Colon (tissue), 2 donors: ENCODE results near the gene NEURL4.

Source experiments
- FAIRE-seq: peaks from 2 replicates; lab custom pipeline; 2012; peaks lifted over from hg19 to GRCh38; lab: Jason Lieb, UNC
- donor health status: control.
- donor health status: control.

NEURL4 gene

GRCh38 chr17:7304179-7304578 lies 25.0 kb downstream of the NEURL4 start:
- FAIRE-seq, result no peak

GRCh38 chr17:7296189-7296861 lies 32.8 kb downstream of the NEURL4 start:
- FAIRE-seq, result no peak

DNA sequence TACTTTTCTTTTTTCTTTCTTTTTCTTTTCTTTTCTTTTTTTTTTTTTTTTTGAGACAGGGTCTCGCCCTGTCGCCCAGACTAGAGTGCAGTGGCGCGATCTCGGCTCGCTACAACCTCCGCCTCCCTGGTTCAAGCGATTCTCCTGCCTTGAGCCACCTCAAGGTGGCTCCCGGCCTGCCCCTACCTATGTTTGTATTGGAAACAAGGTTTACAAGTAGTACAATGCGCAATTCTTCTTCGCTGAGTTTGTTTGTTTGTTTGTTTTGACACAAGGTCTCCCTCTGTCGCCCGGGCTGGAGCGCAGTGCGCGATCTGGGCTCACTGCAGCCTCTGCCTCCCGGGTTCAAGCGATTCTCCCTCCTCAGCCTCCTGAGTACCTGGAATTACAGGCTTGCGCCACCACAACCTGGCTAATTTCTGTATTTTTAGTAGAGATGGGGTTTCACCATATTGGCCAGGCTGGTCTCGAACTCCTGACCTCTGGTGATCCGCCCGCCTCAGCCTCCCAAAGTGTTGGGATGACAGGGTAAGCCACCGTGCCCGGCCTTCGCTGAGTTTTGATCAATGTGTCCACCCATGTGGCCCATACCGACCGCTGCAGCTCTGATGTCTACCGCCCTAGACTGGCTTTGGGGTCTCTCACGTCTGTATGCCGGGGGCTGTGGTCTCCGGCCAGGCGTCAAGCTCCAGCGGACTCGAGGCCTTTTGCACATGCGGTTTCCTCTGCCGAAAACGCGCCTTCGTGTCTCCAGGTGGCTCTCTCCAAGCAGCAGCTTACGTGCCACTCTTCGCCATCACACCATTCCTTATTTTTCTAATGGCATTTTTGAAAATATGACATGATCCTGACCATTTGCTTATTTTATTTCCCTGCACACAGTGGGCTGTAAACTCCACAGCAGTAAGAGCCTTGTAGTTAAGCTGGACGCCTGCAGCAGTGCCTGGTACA lies 33.6 kb downstream of the NEURL4 start:
- FAIRE-seq, result no peak

DNA sequence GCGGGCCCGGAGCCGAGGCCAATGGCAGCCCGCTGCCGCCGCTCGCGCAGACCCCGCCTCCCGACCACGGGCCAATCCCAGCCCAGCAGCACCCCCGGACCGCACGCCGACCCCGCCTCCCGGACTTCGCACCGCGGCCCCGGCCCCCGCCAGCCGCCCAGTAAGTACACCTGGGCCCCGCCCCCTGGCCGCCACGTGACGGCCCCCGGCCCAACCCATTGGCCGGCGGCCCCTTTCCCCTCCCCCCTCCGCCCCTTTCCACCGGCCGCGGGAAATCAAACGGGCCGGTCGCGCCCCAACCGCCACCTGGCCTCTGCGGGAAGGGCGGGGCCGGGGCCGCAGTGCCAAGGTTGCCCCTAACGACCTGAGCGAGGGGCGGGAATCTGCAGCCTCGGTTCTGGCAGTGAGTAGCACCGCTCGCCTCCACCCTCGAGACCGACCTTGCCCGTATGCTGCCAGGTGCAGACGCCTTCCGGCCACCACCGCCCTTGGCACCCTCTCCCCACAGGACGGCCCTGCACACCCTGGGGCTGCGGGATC lies 34.5 kb downstream of the NEURL4 start, which contains the start of gene YBX2:
Gene YBX2 (minus strand): TSS at position 26 of the 540 bp plus-strand sequence. CDS start 139 bp downstream, outside the sequence.
- FAIRE-seq, result no peak

DNA sequence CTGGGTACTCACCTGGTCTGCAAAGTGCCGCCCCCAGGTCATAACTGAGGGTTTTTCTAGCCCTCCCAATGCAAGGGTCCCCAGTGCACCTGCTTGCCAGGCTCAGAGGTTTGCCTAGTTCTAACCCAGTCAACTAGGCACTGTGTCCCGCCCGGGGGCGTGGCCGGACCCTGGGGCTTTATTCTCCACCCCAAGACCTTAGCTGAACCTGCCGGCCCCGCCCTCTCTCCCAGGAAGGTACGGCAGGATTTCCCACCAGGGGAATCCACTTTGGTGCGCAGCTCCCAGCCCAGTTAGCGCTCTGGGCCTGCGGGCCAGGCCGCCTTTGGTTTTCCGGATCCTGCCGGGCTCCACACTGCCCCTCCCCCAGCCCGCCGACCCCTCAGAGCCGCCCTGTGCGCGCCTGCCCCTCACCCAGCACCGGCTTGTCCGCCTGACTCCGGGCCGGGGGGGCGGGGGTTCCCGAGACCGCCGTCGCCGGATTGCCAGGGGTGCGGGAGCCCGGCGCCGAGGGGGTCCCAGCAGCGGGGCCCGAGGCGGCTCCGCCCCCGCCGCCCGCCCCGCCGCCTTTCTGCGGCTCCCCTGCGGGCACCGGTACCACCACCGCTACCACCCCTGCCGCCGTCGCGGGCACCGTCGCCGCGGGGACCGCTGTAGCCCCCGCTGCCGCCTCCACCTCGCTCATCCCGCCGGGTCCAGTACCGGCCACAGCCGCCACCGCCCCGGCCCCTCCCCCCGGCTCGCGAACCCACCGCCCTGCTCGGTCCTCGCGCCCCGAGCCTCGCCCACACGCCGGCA lies 35.1 kb downstream of the NEURL4 start:
- FAIRE-seq, result no peak

- FAIRE-seq, result no peak
Observed at GRCh38 chr17:7293159-7293558, 36.0 kb downstream of the NEURL4 start.

- no peak for FAIRE-seq
Observed at GRCh38 chr17:7292729-7293128, 36.4 kb downstream of the NEURL4 start.

DNA sequence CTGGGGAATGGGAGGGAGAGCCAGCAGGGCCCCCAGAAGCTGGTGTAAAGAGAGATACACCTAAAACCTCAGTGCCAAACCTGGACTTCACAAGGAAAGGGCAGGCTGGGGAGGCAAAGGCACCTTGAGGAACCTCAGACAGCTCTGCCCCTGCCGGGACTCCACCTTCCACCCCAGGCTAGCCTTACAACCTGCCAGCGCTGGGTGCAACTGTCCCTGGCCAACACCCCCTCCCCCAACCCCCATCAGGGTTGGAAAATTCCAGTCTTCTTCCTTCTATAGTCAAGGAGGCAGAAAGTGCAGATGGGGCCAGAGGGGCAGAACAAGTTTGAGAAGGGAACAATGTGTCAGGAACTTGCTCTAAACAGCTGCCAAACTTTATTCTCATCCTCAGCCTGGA lies 36.9 kb downstream of the NEURL4 start:
- FAIRE-seq, result no peak

DNA sequence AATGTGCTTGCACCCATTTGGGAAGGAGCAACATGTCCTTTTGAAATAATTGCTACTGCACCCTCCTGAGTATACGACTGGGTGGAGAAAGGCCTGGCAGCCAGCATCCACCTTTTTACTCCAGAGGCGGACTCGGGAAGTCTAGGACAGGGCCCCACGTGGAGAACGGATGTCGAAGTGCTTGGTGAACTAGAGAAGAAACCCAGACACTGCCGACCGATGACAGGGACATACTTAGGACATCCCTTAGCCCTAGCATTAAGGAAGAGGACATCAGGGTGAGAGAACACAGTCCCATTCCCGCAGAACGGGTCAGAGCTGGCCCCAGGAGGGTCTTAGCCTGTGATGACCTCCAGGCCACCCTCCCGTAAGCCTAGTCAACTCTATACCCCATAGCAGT lies 38.5 kb downstream of the NEURL4 start:
- FAIRE-seq, result no peak

DNA sequence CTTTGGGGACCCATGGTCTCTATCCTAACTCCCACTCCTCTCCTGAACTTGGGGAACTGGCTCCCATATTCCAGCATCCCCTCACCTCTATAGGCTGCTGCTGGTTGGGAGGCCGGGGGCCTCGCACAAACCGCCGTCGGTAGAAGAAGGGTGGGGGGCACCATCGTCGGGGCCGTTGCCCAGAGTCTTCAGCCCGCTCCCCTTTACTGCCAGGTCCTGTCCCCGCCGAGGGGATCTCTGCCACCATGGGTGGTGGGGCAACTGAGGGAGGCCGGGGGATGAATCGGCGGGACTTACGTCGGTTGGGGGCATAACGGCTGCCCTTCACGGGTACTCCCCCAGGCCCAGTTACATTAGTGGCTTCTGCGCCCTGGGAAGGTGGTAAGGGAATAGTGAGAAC lies 39.0 kb downstream of the NEURL4 start:
- no peak for FAIRE-seq

DNA sequence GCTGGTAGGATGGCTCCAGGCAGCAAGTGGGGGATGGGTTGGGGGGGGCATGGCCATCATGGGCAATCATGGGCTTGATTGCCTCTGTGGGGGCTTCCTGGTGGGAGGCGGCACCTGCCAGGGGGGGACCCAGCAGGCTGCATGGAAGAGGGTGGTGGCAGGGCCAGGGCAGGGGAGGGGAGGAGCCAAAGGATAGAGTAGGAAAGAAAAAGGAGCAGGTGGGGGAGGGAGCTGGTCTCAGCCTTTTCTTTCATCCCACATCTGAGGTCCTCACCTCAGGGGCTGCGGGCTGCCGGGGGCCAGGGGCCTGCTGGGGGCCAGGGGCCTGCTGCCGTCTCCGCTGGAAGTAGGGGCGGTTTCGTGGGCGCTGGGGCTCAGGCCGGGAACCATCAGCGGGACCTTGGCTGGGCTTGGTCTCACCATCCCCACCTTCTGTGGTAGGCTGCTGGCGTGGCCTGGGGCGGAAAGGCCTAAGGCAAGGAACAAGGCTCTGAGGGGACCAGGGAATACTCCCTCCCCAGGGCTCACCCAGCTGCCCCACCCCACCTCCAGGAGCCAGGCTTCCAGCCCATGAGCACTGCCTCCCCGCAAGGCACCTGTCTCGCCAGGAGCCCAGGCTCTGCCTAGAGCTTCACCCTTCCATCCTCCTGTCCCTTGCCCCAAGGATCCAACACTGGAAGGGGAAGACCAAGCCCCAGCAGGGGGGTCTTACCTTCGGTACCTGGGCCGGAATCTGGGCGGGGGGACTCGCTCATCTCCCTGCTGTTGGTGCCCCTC lies 39.7 kb downstream of the NEURL4 start:
- FAIRE-seq, result no peak

GRCh38 chr17:7285679-7286078 lies 43.5 kb downstream of the NEURL4 start:
- no peak for FAIRE-seq

- no peak for FAIRE-seq
Observed at GRCh38 chr17:7284911-7285310, 44.2 kb downstream of the NEURL4 start.

- no peak for FAIRE-seq
Observed at GRCh38 chr17:7283471-7284216, 45.5 kb downstream of the NEURL4 start.

DNA sequence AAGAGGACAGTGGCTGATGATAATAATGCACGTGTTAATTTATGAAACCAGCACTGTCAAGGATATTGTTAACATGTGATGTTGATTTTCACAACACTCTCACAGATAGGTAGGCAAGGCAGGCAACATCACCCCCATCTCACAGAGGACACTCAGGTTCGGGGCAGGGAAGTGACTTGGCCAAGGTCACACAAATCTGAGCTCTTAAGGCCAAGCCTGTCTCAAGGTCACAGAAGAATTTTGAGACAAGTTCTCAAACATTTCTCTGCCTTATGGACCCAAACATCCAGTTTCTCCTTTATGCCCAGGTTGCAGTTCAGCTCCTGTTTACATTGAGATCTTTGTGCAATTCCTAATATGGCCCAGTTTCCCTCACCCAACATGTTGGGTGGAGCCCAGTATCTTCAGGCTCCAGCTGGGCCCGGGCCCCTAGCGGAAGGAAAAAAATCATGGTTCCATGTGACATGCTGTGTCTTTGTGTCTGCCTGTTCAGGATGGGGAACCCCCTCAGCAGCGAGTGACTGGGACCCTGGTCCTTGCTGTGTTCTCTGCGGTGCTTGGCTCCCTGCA lies 46.3 kb downstream of the NEURL4 start:
- no peak for FAIRE-seq

DNA sequence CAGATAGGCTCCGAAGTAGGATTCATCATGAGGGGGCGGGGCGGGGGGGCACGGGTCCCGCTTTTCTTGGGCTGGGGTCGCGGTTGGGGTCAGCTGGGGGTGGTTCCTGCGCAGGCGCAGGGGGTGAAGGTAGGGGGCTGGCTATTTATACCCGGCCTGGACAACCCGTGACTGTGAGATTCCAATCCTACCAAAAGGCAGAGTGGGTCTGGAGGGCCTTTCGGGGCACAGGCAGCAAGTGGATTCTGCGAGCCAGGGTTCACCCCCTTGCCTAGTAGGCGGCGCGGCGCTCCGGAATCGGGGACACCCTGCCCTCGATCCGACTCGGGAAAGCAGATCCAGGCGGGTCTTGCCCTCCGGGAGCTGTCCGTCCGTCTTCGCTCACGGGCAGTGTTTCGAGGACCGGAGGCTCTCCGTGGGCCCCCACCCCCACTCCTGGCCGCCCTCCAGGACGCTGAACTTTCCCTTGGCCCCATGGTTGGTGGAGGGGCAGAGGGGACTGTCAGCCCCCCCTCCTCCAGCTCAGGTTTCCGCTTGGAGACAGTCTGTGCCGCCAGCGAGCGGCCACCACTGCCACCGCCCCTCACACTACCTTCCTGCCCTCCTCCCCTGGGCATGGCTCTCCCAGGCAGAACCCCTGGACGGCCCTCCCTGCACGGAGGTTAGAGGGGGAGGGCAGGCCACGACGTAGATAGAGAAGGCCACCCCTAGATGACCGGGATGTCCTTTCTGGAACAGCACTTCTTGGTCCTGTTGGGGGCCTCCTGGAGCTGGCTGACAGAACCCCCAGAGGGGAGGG lies 47.0 kb downstream of the NEURL4 start:
- FAIRE-seq, result no peak

DNA sequence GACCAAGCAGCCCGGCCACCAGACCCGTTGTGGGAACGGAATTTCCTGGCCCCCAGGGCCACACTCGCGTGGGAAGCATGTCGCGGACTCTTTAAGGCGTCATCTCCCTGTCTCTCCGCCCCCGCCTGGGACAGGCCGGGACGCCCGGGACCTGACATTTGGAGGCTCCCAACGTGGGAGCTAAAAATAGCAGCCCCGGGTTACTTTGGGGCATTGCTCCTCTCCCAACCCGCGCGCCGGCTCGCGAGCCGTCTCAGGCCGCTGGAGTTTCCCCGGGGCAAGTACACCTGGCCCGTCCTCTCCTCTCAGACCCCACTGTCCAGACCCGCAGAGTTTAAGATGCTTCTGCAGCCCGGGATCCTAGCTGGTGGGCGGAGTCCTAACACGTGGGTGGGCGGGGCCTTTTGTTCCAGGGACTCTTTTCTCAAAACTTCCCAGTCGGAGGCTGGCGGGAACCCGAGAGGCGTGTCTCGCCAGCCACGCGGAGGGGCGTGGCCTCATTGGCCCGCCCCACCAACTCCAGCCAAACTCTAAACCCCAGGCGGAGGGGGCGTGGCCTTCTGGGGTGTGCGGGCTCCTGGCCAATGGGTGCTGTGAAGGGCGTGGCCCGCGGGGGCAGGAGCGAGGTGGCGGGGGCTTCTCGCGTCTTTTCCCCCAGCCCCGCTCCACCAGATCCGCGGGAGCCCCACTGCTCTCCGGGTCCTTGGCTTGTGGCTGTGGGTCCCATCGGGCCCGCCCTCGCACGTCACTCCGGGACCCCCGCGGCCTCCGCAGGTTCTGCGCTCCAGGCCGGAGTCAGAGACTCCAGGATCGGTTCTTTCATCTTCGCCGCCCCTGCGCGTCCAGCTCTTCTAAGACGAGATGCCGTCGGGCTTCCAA lies 47.8 kb downstream of the NEURL4 start, which contains the start of gene SLC2A4:
Gene SLC2A4 (plus strand): TSS at position 645 of the 879 bp plus-strand sequence. CDS start 217 bp downstream, at position 862.
- FAIRE-seq, result peak; percentile 18

- no peak for FAIRE-seq
Observed at GRCh38 chr17:7280519-7281073, 48.5 kb downstream of the NEURL4 start.
